Stimulated activated CD4-positive, alpha-beta T cell treated with anti-CD3 and anti-CD28 coated beads, Interleukin-2, amount 100 ng/mL, for 4 hours (primary cell): ENCODE measurements around the gene NUCKS1.
A peak's percentile ranks its signal among the peaks of the same experiment; 100 is the strongest.
"Not testable (repeated sequence)": the region's sequence is repeated elsewhere in the genome, so short reads cannot be mapped to it uniquely, and the experiment has no call there.

Experiments used
- DNase-seq: peaks from one replicate; pipeline ENCODE4 v3.0.0-alpha.2; 2020; ENCODE audit warnings: low read depth

NUCKS1 gene

DNA sequence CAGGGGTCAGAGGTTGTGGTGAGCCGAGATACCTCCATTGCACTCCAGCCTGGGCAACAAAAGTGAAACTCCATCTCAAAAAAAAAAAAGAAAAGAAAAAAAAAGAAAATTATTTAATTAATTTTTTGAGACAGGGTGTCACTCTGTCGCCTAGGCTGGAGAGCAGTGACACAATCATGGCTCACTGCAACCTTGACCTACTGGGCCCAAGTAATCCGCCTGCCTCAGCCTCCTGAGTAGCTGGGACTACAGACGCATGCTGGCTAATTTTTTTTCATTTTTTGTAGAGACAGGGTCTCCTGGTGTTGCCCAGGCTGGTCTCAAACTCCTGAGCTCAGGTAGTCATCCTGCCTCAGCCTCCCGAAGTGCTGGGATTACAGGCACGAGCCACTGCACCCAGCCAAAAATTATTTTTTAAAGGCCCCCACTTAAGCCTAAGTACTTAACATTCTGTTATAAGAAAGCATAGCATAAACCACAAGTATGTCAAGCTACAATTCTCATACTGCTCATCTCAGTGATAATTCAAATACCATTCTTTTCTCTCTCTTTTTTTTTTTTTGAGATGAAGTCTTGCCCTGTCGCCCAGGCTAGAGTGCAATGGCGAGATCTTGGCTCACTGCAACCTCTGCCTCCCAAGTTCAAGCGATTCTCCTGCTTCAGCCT is 19.9 kb downstream of the NUCKS1 start:
- DNase-seq: no peak

DNA sequence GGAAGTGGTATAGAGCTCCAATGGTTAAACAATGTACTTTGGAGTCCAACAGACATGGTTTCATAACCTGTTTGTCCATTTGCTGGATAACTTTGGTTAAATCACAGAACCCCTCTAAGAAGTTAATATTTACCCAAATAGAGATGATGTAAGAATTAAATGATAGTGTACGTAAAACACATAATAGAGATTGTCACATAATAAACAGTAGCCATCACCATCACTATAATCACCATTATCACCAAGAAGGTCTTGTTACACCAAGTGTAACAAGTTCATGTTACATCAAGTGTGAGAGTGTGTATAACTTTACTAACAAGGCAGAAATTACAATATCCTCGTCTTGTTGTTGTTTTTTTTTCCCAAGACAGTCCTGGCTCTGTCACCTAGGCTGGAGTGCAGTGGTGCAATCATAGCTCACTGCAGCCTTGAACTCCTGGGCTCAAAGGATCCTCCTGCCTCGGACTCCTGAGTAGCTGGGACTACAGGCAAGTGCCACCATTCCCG is 23.3 kb downstream of the NUCKS1 start:
- DNase-seq: no peak

DNA sequence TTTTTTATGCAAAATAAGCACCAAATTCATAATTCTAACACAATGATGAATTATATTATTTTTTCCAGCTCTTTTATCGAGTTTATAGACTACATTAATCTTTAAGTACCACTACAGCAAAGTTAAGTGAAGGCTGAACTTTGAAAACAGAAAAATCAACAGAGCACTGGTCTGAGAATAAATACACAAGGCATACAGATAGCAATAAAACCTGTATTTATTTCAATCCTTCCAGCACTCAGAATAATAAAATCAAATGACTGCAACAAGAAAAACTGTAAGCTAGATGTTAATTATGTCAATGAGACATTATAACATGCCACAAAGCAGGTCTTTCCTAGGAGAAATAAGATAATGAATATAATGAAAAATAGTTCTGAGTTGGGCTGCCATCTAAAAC is 24.5 kb downstream of the NUCKS1 start:
- no peak for DNase-seq

DNA sequence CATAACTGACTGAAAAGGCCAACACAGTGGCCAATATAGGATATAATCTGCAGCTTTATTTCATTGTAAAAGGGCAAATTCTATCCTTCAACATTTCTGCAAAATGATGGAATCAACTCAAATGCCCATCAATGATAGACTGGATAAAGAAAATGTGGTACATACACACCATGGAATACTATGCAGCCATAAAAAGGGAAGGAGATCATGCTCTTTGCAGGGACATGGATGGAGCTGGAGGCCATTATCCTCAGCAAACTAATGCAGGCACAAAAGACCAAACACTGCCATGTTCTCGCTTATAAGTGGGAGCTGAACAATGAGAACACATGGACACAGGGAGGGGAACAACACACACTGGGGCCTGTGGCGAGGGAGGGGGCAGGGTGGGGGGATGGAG is 29.2 kb downstream of the NUCKS1 start:
- not testable (repeated sequence) for DNase-seq

DNA sequence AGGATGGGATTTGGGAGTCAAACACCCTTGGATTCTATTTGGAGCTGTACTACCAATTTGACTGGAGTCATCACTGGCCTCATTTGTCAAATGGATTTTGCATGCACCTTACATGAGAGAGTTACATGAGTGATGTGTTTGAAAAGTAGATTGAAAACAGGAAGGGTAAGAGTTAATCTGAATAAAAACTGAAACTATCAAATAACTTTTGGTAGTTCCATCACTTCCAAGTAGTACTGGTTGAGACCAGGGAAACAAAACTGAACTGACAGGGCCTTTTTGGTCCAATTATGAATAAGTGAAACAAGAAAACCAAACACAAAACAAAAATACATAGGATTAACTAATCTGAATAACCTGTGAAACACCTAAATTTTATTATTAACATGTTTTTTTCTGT is 30.2 kb downstream of the NUCKS1 start:
- DNase-seq: no peak

DNA sequence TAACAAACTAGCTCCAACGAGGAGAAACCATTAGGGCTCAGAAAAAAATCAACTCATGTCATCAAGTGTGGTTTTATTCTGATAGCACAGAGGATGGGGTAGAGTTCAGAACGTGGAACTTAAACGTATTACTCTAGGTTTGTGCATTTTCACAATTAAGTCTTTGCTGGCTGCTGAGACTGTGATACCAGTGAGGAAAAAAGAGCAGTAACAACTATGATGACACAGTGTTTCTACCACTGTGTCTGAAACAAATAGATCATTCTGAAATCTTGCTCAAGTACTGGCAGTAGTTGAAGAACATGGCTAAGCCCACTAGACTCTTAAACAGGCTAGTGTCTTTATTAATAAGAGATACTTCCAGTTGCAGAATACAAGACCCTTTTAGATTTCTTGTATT is 31.0 kb downstream of the NUCKS1 start:
- DNase-seq: no peak

DNA sequence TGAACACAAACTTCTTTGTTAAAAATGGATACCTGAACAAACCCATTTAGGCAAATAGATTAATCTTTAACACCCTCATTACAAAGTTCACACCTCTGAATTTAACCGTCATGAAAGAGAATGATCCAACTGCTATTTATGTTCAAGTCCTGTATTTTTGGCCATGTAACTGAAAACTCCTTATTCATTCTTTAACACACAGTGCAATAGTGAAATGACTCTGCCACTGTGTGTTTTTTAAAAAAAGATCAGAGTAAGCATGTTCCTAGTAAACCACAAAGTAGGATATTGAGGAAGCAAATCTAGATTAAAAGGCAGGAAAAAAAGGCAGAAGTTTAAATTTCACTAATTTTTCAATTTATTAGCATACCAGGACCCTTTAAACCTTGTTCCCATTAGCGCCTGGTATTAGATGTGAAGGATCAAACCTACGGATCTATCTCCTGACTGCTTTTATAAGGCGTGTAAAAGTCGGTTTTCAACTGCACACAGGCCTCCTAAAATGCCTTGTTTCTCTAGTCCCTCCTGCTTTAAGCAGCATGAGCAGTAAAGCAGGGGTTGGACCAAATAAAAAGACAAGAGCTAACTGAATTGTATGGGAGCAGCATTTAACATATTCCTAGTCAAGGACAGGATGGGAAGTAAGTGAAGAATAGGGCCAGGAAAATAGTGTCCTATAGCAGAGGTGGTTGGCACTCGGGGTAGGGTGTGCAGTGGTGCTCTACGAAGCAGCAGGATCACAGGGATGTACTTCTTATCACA is 33.4 kb downstream of the NUCKS1 start:
- DNase-seq: no peak

DNA sequence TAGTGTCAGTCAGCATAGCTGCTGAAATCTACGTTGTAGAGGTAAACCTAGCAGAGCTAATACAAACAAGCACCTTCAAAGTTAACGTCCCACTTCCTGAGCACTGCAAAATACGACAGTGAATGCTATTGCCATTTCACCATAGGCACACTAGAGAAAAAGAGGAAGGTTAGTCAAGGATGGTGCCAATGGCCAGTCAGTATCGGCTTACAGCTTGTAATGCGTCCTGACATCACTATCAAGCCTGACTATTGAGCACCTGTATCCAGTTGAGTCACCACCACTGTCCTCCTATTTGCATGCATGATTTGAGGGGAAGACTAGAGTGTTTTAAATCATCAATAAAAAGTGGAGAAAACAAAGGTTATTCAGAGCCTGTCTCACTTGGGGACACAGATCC is 34.4 kb downstream of the NUCKS1 start:
- DNase-seq: no peak

DNA sequence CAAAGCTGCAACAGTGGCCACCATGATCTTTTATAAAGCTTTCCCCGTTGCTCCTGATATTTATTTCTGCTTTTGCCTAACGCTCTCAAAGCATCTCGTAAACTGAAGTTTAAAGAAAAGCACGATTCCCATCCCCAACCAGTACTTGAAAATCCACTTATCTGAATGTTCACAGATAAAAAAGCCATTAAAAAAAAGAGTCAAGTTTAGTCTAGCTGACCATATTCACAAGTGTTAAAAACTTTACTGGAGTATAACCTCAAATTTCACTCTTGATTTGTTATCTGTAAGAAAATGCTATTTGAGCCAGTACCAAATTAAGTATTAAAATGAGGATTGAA is 35.1 kb downstream of the NUCKS1 start:
- DNase-seq: no peak

DNA sequence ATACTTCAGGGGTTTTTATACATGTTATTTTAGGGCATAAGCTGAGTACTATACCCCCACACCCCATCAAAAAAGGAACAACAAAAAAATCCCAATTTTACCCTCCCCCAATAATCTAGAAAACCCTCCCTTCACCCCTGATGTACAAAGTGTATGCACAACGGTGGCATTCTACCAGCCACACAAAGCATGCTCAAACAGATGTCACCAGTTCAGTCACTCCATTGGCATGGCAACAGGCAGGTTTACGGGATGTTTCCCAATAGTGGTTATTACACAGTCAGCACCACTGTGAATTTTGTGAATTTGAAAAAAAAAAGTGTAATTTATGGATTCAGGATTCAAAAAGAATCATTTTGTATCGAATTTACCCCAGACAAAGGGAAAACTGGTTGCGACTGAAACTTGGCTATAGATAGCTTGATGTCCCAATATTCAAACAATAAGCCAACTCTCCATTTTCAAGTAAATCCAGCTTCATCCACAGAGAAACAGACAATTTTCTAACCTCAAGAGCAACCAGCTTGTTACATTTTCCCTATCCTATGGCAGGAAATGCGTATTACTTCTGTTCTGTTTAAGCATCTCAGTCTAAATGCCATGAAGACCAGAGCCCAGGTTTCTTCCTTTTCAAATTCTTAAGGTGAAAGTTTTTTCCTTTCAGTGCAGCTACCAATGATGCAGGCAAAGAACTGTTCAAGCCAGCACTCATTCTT is 35.6 kb downstream of the NUCKS1 start:
- no peak for DNase-seq

DNA sequence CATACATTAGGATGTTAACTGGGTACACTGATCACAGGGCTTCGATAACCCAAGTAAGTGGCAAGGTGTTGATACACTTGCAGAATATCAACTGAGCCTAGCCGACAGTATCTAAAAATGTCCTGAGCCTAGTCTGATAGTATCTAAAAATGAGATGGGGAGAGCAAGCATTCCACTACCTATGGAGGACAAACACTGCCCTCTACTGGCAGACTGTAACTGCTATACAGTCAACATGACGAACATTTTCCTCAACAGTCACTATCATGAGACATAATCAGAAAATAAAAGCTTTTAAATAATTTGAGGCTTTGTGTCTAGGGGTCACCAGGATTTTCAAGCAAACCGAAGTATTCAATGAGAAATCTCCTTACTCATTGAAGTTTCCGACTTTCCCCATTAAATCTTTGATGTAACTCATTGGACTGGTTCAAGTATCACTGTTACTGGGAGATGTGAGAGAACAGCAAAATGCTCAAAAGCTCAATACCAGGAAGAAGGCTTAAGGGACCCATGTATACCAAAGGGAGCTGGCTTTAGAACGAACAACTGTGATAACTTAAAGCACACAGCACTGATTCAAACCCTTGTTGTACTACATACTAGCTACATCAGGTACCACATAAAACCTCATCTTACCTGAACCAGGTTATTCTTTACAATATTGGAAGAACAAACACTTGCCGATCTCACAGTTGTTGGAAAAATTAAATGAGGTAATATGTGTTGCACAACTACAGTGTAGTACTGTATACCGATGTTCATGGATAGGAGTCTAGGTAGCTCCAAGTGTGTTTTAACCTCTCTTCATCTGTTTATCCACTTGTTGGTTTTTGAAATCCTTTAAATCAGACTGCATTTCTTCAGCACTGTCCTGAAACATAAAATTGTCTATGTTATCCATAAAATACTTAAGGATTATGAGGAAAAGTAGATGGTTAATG is 38.6 kb downstream of the NUCKS1 start:
- DNase-seq: peak; percentile 72

DNA sequence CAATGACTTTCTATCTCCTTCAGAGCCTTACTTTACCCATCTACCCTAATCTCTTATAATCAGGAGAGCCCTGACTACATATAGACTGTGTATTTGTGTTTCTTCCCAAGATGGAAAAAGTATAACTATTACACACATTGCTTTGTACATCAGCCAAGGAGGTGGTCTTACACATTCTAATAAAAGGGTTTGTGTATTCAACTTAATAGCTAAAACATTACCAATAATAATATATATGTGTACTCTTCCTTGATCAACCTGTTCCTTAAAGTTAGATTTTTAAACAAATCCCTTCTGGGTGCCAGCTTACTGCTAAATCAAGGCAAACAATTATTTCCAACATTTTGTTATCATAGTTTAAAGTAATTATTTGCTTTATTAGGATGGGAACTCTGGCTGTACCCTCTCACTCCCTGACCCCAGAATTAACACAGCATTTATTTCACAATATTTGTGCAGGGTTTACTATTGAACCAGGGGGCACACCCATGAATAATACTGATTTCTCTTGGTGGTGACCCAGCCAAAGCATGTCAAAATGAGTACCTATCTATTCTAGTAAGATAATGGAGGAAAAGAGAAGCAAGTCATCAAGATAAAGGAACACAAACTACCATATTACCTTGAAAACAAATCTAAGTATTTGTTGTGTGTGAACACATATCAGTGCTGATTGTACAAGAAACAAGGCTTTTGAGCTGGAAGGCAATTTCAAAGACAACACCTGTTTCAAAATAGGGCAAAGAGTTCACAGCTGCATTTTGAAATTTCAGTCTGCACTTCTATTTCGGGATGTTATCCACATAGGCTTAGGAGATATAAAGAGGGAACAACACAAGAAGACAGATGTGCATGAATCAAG is 39.5 kb downstream of the NUCKS1 start:
- DNase-seq: no peak

DNA sequence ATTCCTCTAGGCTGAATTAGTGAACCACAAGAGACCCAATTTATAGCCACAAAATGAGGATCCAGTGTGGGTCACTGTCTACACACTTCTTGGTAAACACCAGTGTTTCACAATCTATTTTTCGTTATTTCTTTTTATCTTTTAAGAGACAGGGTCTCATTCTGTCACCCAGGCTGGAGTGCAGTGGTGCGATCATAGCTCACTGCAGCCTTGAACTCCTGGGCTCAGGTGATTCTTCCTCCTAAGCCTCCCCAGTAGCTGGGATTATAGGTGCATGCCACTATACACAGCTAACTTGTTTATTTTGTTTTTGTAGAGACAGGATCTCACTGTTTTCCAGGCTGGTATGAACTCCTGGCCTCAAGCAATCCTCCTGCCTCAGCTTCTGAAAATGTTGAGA is 40.3 kb downstream of the NUCKS1 start:
- no peak for DNase-seq

DNA sequence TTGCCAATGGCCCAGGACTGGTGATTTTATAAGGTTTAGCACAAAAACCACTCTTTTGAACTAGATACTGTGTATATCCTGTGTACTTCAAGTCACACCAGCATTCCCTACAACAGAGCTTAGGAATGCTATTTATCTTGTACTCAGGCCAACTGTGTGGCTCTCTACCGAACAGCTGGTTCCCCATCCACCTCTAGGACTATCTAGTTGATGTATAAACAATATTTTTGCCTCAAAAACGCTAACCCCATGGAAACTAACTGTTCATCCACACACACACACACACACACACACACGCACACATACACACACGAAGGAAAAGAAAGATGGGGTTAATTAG is 41.0 kb downstream of the NUCKS1 start:
- DNase-seq: no peak

DNA sequence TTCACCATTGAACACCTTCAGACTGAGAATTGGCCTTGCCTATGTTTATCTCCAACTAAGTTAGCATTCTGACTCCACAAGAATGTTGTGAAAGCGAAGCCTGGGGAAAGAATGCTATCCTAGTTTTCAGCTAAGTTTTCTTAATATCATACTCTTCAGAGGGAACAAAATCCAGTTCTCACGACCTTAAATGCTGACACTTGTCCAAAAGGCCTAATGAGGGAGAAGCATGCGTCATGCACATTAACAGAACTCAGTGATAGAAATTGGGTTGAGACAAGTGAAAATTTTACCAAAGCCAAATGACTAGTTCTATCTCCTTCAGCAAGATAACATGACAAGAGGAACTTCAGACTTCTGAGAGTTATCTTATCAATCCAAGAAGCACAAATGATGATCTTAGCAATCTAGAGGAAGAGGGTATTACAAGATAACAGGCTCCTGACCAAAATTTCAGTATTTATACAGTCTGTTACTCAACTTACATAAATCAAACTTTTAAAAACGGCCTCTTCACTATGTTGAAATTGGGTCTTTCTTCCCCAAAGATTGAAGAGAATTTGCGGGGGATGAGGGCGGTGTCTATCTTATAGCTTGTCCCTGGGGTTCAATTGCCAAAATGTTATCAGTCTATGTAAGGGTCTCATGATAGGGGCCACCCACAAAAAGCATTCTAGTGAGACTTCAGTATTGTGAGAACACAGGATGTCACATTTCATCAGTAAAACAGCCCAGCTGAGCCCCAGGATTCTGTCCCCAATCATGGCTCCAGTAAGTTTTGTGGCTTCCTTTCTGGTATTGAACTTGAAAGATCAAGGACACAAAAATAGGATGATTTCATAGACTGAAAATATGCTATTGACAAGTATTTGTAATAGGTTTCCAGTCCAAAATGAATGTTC is 43.1 kb downstream of the NUCKS1 start:
- no peak for DNase-seq

DNA sequence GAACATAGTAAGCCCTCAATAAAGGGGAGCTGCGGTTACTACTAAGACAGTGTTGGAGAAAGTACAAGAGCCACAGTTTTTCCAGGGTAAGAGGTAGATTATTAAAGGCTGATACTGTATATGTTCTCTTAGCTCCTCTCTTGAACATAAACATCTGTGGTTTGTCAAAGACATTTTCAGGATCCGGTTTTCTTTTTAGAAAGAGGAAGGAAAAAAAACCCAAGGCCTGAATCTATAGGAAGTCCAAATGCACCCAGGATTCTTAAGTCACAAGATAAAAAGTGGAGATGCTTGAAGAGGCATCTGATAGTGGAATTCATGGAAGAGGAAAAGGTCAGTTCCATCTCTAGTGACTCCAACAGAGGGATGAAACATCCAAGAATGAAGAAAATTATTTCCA is 45.1 kb downstream of the NUCKS1 start:
- DNase-seq: no peak

DNA sequence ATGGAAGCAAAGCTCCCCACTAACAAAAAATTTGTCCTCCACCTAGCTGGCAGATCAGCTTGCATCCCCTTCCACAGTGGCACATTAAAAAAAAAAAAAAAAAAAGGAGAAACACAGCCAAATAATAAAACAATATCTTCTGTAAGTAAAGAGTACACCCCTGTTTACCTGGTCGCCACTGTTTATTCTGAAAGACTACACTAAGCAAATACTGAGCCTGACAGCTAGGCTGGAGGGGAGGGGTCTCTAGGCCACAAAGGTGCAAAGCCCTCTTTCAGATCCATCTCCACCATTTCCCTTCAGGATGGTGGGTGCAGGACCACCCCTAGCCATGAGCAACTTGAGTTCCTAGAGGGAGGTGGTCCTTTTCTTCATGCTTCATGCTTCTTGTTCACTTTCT is 46.9 kb downstream of the NUCKS1 start:
- no peak for DNase-seq

DNA sequence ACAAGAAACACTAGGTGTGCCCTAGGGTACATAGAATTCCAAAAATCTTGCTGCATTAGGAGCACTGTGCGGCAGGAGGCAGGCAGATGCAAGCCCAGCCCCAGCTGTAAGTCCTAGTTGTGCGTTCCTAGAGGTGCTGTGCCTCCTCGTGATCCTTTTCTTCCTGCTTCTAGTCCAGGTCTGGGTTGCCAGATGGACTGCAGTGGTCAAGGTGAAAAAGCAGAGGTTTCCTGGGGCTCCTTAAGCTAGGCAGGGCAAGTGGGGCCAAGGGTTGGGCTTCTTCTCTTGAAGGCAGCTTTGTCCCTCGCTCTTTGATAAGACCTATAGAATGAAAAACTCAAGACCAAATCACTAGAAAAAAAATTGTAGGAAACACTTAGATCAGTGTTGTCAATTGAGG is 48.1 kb downstream of the NUCKS1 start:
- DNase-seq: no peak

DNA sequence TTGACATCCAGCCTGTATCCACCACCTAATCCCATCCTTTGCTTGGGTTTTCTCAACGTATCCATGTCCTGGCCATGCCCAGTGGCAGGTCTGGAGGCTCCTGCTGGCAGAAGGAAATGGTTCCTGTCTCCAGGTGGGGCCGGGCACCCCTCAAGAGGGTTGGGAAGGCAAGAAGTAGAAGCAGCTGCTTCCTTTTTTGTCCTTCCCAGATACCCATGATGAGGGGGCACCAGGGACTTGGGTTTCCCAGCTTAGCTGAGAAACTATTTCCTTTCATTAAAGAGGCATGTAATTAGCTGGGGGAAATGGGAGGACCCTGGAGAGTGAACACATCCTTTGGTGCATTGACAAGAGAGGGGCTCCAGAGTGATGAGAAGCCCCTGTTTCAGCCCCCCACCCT is 48.6 kb downstream of the NUCKS1 start:
- DNase-seq: no peak

DNA sequence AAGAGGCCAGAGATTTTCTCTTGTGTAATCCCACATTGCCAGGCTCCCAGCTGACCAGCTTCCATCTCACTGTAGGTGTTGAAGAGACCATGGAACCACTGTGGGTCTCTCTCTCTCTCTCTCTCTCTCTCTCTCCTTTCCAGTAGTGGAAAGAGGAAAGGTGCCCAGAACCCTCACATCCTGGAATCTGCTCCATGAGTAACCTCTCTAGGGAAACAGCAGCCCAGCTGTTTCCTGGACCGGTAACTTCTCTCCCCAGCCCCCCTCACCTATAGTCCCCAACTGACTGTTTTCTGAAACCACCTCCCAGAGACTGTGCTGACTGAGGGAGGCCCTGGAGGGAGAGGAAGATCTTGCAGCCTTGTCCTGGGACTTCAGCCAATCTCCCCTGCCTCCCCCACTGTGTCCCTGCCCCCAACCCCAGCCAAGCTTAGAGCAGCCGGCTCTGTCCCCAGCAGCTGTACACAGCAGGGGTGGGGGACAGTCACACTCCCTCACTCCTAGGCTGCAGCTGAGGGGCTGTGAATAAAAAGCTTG is 49.0 kb downstream of the NUCKS1 start:
- no peak for DNase-seq
